Mesothelial cell of epicardium (in vitro differentiated cells): Measurements from ENCODE around the gene LRRC43. TPM values are rescaled to one million over a fixed set of nuclear protein-coding genes. Genes with fewer than 3 reads are reported as not detected.

Experiments
- DNase-seq, 2 experiments: peaks; one replicate each; pipeline ENCODE4 v3.0.0; 2021; ENCODE audit warnings: low spot score in 2 of 2; ENCODE audit not compliant: unreplicated experiment in 2 of 2
- H3K27ac Mint-ChIP-seq: 2 replicates; pipeline ENCODE4 v1.8.0; 2021; ENCODE audit warnings: mixed read lengths
- H3K27me3 Mint-ChIP-seq: 2 replicates; pipeline ENCODE4 v1.8.0; 2021; ENCODE audit warnings: low read depth, mixed read lengths
- H3K36me3 Mint-ChIP-seq: 2 replicates; pipeline ENCODE4 v1.8.0; 2021; ENCODE audit warnings: mixed read lengths
- H3K4me1 Mint-ChIP-seq: 2 replicates; pipeline ENCODE4 v1.8.0; 2021; ENCODE audit warnings: mixed read lengths
- H3K4me3 Mint-ChIP-seq: 2 replicates; pipeline ENCODE4 v1.8.0; 2021; ENCODE audit warnings: mild to moderate bottlenecking, moderate library complexity, mixed read lengths
- H3K9me3 Mint-ChIP-seq: 2 replicates; pipeline ENCODE4 v1.8.0; 2021; ENCODE audit warnings: mixed read lengths
- CTCF ChIP-seq: fragments of 200-600 bp; sonication (generic); IDR thresholded peaks from one replicate; pipeline ENCODE4 v1.5.0; 2021; ENCODE audit warnings: antibody characterized with exemption; ENCODE audit not compliant: unreplicated experiment
- total RNA-seq: library from RNA; stranded (reverse); gene quantifications from 3 replicates; pipeline ENCODE4 v1.2.1, GENCODE V29; 2021

The LRRC43 gene
- total RNA-seq, 1 donor from 2014 or later = 3.9 TPM

GRCh38 chr12:122137681-122138080 is 45.2 kb upstream of the LRRC43 start:
- no peak for TF ChIP-seq CTCF
- Mint-ChIP-seq H3K36me3 (peaks cover 29% of the 10 kb centered on the region), H3K9me3 (no peaks in the 10 kb centered on the region), H3K4me1 (no peaks in the 10 kb centered on the region), H3K27ac (no peak overlapping the region), H3K27me3 (no peaks in the 10 kb centered on the region), H3K4me3 (no peak overlapping the region)
- DNase-seq = no peak

- no peak overlapping the region for H3K27ac Mint-ChIP-seq
- H3K4me3 Mint-ChIP-seq = no peak overlapping the region
- H3K36me3 Mint-ChIP-seq = peaks cover 28% of the 10 kb centered on the region
- no peaks in the 10 kb centered on the region for H3K9me3 Mint-ChIP-seq
- no peak for DNase-seq
- no peaks in the 10 kb centered on the region for H3K4me1 Mint-ChIP-seq
- no peaks in the 10 kb centered on the region for H3K27me3 Mint-ChIP-seq
- no peak for TF ChIP-seq CTCF
Observed at GRCh38 chr12:122138181-122138580, 44.7 kb upstream of the LRRC43 start.

GRCh38 chr12:122138616-122139015 is 44.3 kb upstream of the LRRC43 start:
- Mint-ChIP-seq H3K4me3 (no peak overlapping the region), H3K36me3 (peaks cover 27% of the 10 kb centered on the region), H3K9me3 (no peaks in the 10 kb centered on the region), H3K27ac (no peak overlapping the region), H3K4me1 (no peaks in the 10 kb centered on the region), H3K27me3 (no peaks in the 10 kb centered on the region)
- DNase-seq = no peak
- TF ChIP-seq CTCF = no peak

GRCh38 chr12:122139266-122139665 is 43.7 kb upstream of the LRRC43 start:
- peaks cover 29% of the 10 kb centered on the region for H3K36me3 Mint-ChIP-seq
- TF ChIP-seq CTCF = no peak
- no peak overlapping the region for H3K4me3 Mint-ChIP-seq
- H3K4me1 Mint-ChIP-seq = no peaks in the 10 kb centered on the region
- no peak overlapping the region for H3K27ac Mint-ChIP-seq
- H3K9me3 Mint-ChIP-seq = no peaks in the 10 kb centered on the region
- no peaks in the 10 kb centered on the region for H3K27me3 Mint-ChIP-seq
- DNase-seq = no peak

GRCh38 chr12:122139941-122140340 is 43.0 kb upstream of the LRRC43 start:
- no peaks in the 10 kb centered on the region for H3K4me1 Mint-ChIP-seq
- H3K36me3 Mint-ChIP-seq = peaks cover 27% of the 10 kb centered on the region
- H3K9me3 Mint-ChIP-seq = no peaks in the 10 kb centered on the region
- H3K27ac Mint-ChIP-seq = no peak overlapping the region
- H3K27me3 Mint-ChIP-seq = no peaks in the 10 kb centered on the region
- no peak for TF ChIP-seq CTCF
- no peak for DNase-seq
- H3K4me3 Mint-ChIP-seq = no peak overlapping the region

GRCh38 chr12:122140467-122141257 is 42.3 kb upstream of the LRRC43 start:
- no peak for DNase-seq
- Mint-ChIP-seq H3K4me3 (no peak overlapping the region), H3K27ac (no peak overlapping the region), H3K36me3 (peaks cover 25% of the 10 kb centered on the region), H3K4me1 (no peaks in the 10 kb centered on the region), H3K27me3 (no peaks in the 10 kb centered on the region), H3K9me3 (no peaks in the 10 kb centered on the region)
- no peak for TF ChIP-seq CTCF
